Smooth muscle cell (in vitro differentiated cells): ENCODE results near the gene UBQLN4. TPM values are rescaled to one million over a fixed set of nuclear protein-coding genes. Genes with fewer than 3 reads are reported as not detected.

Experiments used
- DNase-seq: peaks from one replicate; lab custom pipeline; 2025; ENCODE audit not compliant: unreplicated experiment; lab: John Stamatoyannopoulos, UW
- H2AFZ ChIP-seq: fragments of 200-600 bp; sonication (generic); 2 replicates; pipeline ENCODE4 v1.6.0; 2016; ENCODE audit warnings: antibody characterized with exemption, low read depth, mild to moderate bottlenecking
- H3F3A ChIP-seq: fragments of 200-600 bp; sonication (generic); 2 replicates; pipeline ENCODE4 v1.6.0; 2017; ENCODE audit warnings: antibody characterized with exemption, low read depth
- H3K27ac ChIP-seq: fragments of 200-600 bp; sonication (generic); 2 replicates; pipeline ENCODE4 v1.5.1; 2016; ENCODE audit warnings: low read depth, mild to moderate bottlenecking
- H3K27me3 ChIP-seq: fragments of 200-600 bp; sonication (generic); 2 replicates; pipeline ENCODE4 v1.6.1; 2016; ENCODE audit warnings: low read depth, mild to moderate bottlenecking
- H3K36me3 ChIP-seq: fragments of 200-600 bp; sonication (generic); 2 replicates; pipeline ENCODE4 v1.5.1; 2016; ENCODE audit warnings: low read depth
- H3K4me1 ChIP-seq: fragments of 200-600 bp; sonication (generic); 2 replicates; pipeline ENCODE4 v1.5.1; 2016; ENCODE audit warnings: low read depth
- H3K4me2 ChIP-seq: fragments of 200-600 bp; sonication (generic); 2 replicates; pipeline ENCODE4 v1.6.0; 2016; ENCODE audit warnings: mild to moderate bottlenecking
- H3K4me3 ChIP-seq: fragments of 200-600 bp; sonication (generic); 2 replicates; pipeline ENCODE4 v1.5.1; 2016; ENCODE audit warnings: mild to moderate bottlenecking
- H3K79me2 ChIP-seq: fragments of 200-600 bp; sonication (generic); 2 replicates; pipeline ENCODE4 v1.6.0; 2016; ENCODE audit warnings: low read depth, mild to moderate bottlenecking
- H3K9ac ChIP-seq: fragments of 200-600 bp; sonication (generic); 2 replicates; pipeline ENCODE4 v1.6.0; 2016; ENCODE audit warnings: low read depth
- H3K9me3 ChIP-seq: fragments of 200-600 bp; sonication (generic); replicated peaks from 2 replicates; pipeline ENCODE4 v1.5.1; 2016; ENCODE audit warnings: low read depth
- H4K20me1 ChIP-seq: fragments of 200-600 bp; sonication (generic); 2 replicates; pipeline ENCODE4 v1.6.0; 2016; ENCODE audit warnings: low read depth
- CTCF ChIP-seq: fragments of 200-600 bp; sonication (generic); IDR thresholded peaks from 2 replicates; pipeline ENCODE4 v1.5.1; 2017; ENCODE audit warnings: borderline replicate concordance, mild to moderate bottlenecking, antibody characterized with exemption; ENCODE audit not compliant: insufficient read depth, poor library complexity, severe bottlenecking
- WGBS: methylation state at CpG from one replicate; pipeline ENCODE4 v1.1.7; 2016; ENCODE audit warnings: low lambda C conversion rate; 5-methylcytosine and 5-hydroxymethylcytosine counted together
- polyA plus RNA-seq: library from polyadenylated mRNA; unstranded; fragments of >200 nt; fragmentation: Nextera tagmentation; extraction: Ambion mirVana; gene quantifications from 2 replicates; pipeline ENCODE4 v1.2.1, GENCODE V29; 2016
- total RNA-seq: library from RNA; depleted of rRNA; stranded (reverse); fragments of >200 nt; gene quantifications from 2 replicates; pipeline ENCODE4 v1.2.3, GENCODE V29; 2014

UBQLN4 gene
- total and polyA plus RNA-seq, 2 experiments from 2014 or later, result 18.1 to 19.4 TPM

- peak overlapping the region; percentile 9 for H3K27ac ChIP-seq
- no peaks in the 10 kb centered on the region for H3K36me3 ChIP-seq
- no peak for DNase-seq
- 4% methylated on average over 5 of the region's 10 CpGs for WGBS
- peak overlapping the region; percentile 93 for H3K4me3 ChIP-seq
- H3K9me3 ChIP-seq, result no peaks in the 10 kb centered on the region
- H3K27me3 ChIP-seq, result no peaks in the 10 kb centered on the region
- peaks cover 68% of the 10 kb centered on the region for H4K20me1 ChIP-seq
- peaks cover 77% of the 10 kb centered on the region for H3K79me2 ChIP-seq
- H3K4me1 ChIP-seq, result peaks cover 53% of the 10 kb centered on the region
- peaks cover 8% of the 10 kb centered on the region for H3F3A ChIP-seq
- peak overlapping the region; percentile 74 for H3K9ac ChIP-seq
- peak overlapping the region; percentile 100 for H3K4me2 ChIP-seq
- TF ChIP-seq CTCF, result no peak
- H2AFZ ChIP-seq, result no peak overlapping the region
Measured at GRCh38 chr1:156081917-156082308, 28.3 kb upstream of the UBQLN4 start.

- 3% methylated on average over 24 of the region's 61 CpGs for WGBS
- Histone ChIP-seq H2AFZ (peak overlapping the region; percentile 47), H3K4me1 (peaks cover 53% of the 10 kb centered on the region), H3K4me2 (peak overlapping the region; percentile 100), H3K27me3 (no peaks in the 10 kb centered on the region), H3K36me3 (no peaks in the 10 kb centered on the region), H3K79me2 (peaks cover 77% of the 10 kb centered on the region), H4K20me1 (peaks cover 70% of the 10 kb centered on the region), H3K9ac (peak overlapping the region; percentile 78), H3K27ac (peak overlapping the region; percentile 9), H3K9me3 (no peaks in the 10 kb centered on the region), H3K4me3 (peak overlapping the region; percentile 93), H3F3A (peaks cover 4% of the 10 kb centered on the region)
- no peak for TF ChIP-seq CTCF
- DNase-seq, result no peak
Measured at GRCh38 chr1:156081180-156081916, 27.8 kb upstream of the UBQLN4 start.

GRCh38 chr1:156080863-156081179 is 27.2 kb upstream of the UBQLN4 start:
- TF ChIP-seq CTCF, result no peak
- H3K4me2 ChIP-seq, result peak overlapping the region; percentile 100
- no peaks in the 10 kb centered on the region for H3K36me3 ChIP-seq
- H3K27ac ChIP-seq, result peak overlapping the region; percentile 8
- peaks cover 5% of the 10 kb centered on the region for H3F3A ChIP-seq
- H4K20me1 ChIP-seq, result peaks cover 73% of the 10 kb centered on the region
- no peaks in the 10 kb centered on the region for H3K9me3 ChIP-seq
- H3K27me3 ChIP-seq, result no peaks in the 10 kb centered on the region
- peak overlapping the region; percentile 93 for H3K4me3 ChIP-seq
- peaks cover 55% of the 10 kb centered on the region for H3K4me1 ChIP-seq
- H3K9ac ChIP-seq, result peak overlapping the region; percentile 78
- WGBS, result 3% methylated on average over 3 of the region's 4 CpGs
- peaks cover 76% of the 10 kb centered on the region for H3K79me2 ChIP-seq
- peak overlapping the region; percentile 47 for H2AFZ ChIP-seq
- no peak for DNase-seq
